GM12801 (cell line): ENCODE results near the gene KCNMA1.

Experiments used
- CTCF ChIP-seq: IDR thresholded peaks from one replicate; pipeline ENCODE4 v1.5.1; 2011; ENCODE audit warnings: control low read depth; ENCODE audit not compliant: insufficient read length; ENCODE audit errors: extremely low read depth

Gene KCNMA1

GRCh38 chr10:77564731-77565589 lies 72.6 kb downstream of the KCNMA1 start:
- TF ChIP-seq CTCF: no peak

GRCh38 chr10:77563638-77564270 lies 73.9 kb downstream of the KCNMA1 start:
- no peak for TF ChIP-seq CTCF

GRCh38 chr10:77562742-77563141 lies 74.9 kb downstream of the KCNMA1 start:
- no peak for TF ChIP-seq CTCF

- no peak for TF ChIP-seq CTCF
Observed at GRCh38 chr10:77561991-77562390, 75.6 kb downstream of the KCNMA1 start.

GRCh38 chr10:77560471-77560870 lies 77.1 kb downstream of the KCNMA1 start:
- TF ChIP-seq CTCF: no peak

GRCh38 chr10:77560052-77560451 lies 77.6 kb downstream of the KCNMA1 start:
- TF ChIP-seq CTCF: no peak

- no peak for TF ChIP-seq CTCF
Observed at GRCh38 chr10:77556990-77557601, 80.5 kb downstream of the KCNMA1 start.
